ENCODE data around the gene AFP.

- no peak for TF ChIP-seq POLR2A (IDR thresholded peaks at IDR 0.05)
- TF ChIP-seq CTCF (IDR thresholded peaks at IDR 0.05): no peak
- TF ChIP-seq POLR2AphosphoS5 (IDR thresholded peaks at IDR 0.05): no peak
- no peak for TF ChIP-seq EP300 (IDR thresholded peaks at IDR 0.05)
Observed at GRCh38 chr4:73392936-73393335, 43.1 kb upstream of the AFP start.
